IMR-90 (cell line): ENCODE data around the gene CRAMP1. TPM values are rescaled to one million over a fixed set of nuclear protein-coding genes. Genes with fewer than 3 reads are reported as not detected.
A peak's percentile ranks its signal among the peaks of the same experiment; 100 is the strongest.

Experiments
- ATAC-seq: fragments of 200-7000 bp; cut with Tn5 transposase; 2 replicates; pipeline ENCODE4 v1.9.1; 2020; ENCODE audit warnings: low read depth, mild to moderate bottlenecking, moderate library complexity
- BruUV-seq: library from RNA; stranded (reverse); fragments of 400-500 nt; replicated peaks from 2 replicates; lab custom pipeline; 2021; lab: Mats Ljungman, UMichigan
- CTCF ChIA-PET: fragments of 300-600 bp; formaldehyde crosslinking; extraction: SDS; loops from one replicate; lab custom pipeline; 2021; ENCODE audit warnings: antibody characterized with exemption; lab: Yijun Ruan, JAX
- POLR2A ChIA-PET: fragments of 300-600 bp; sonication (Branson Sonifier 250); formaldehyde crosslinking; loops from one replicate; lab custom pipeline; 2022; ENCODE audit warnings: antibody characterized with exemption; ENCODE audit not compliant: unreplicated experiment; lab: Charles Lee
- DNase-seq: peaks from one replicate; pipeline ENCODE4 v3.0.0; 2013
- H2AFZ ChIP-seq: replicated peaks from 2 replicates; pipeline ENCODE3; 2013; ENCODE audit warnings: low read length, mild to moderate bottlenecking; ENCODE audit not compliant: poor library complexity
- H2AK5ac ChIP-seq: 2 replicates; pipeline ENCODE4 v1.6.1; 2013; ENCODE audit warnings: low read depth, low read length, inconsistent platforms
- H2AK9ac ChIP-seq: replicated peaks from 2 replicates; pipeline ENCODE3; 2013; ENCODE audit warnings: mild to moderate bottlenecking, low read depth, low read length, moderate library complexity; ENCODE audit not compliant: poor library complexity
- H2BK120ac ChIP-seq: 2 replicates; pipeline ENCODE4 v1.6.1; 2013; ENCODE audit warnings: low read depth, low read length, inconsistent platforms
- H2BK15ac ChIP-seq: 3 replicates; pipeline ENCODE4 v1.6.1; 2013; ENCODE audit warnings: low read depth, low read length, inconsistent platforms
- H2BK20ac ChIP-seq: 2 replicates; pipeline ENCODE4 v1.6.1; 2013; ENCODE audit warnings: low read depth, mild to moderate bottlenecking, inconsistent platforms, low read length, moderate library complexity
- H2BK5ac ChIP-seq: 2 replicates; pipeline ENCODE4 v1.6.1; 2013; ENCODE audit warnings: mild to moderate bottlenecking, low read depth, low read length, inconsistent platforms; ENCODE audit not compliant: poor library complexity, severe bottlenecking
- H3K14ac ChIP-seq: replicated peaks from 2 replicates; pipeline ENCODE4 v1.6.1; 2013; ENCODE audit warnings: low read depth, low read length, inconsistent platforms
- H3K18ac ChIP-seq: 2 replicates; pipeline ENCODE4 v1.6.1; 2013; ENCODE audit warnings: low read depth, low read length, control low read depth
- H3K23ac ChIP-seq: 2 replicates; pipeline ENCODE4 v1.6.1; 2013; ENCODE audit warnings: low read depth, low read length, inconsistent platforms
- H3K27ac ChIP-seq: 2 replicates; pipeline ENCODE4 v1.5.1; 2013; ENCODE audit warnings: mild to moderate bottlenecking, control low read depth, low read length; ENCODE audit not compliant: insufficient read depth
- H3K27me3 ChIP-seq: 2 replicates; pipeline ENCODE4 v1.6.1; 2013; ENCODE audit warnings: low read length; ENCODE audit not compliant: control insufficient read depth, insufficient read depth
- H3K36me3 ChIP-seq: 2 replicates; pipeline ENCODE4 v1.6.1; 2013; ENCODE audit warnings: low read length, mixed read lengths; ENCODE audit not compliant: control insufficient read depth, insufficient read depth
- H3K4ac ChIP-seq: 2 replicates; pipeline ENCODE4 v1.6.1; 2013; ENCODE audit warnings: low read depth, low read length, inconsistent platforms
- H3K4me1 ChIP-seq: 2 replicates; pipeline ENCODE4 v1.6.1; 2013; ENCODE audit warnings: low read length, mixed read lengths; ENCODE audit not compliant: control insufficient read depth, insufficient read depth
- H3K4me2 ChIP-seq: 2 replicates; pipeline ENCODE4 v1.6.1; 2013; ENCODE audit warnings: low read depth, mild to moderate bottlenecking, control low read depth, low read length, moderate library complexity
- H3K4me3 ChIP-seq: 2 replicates; pipeline ENCODE4 v1.5.1; 2013; ENCODE audit warnings: low read depth, mild to moderate bottlenecking, control low read depth, low read length, moderate library complexity; ENCODE audit not compliant: insufficient read depth
- H3K56ac ChIP-seq: 2 replicates; pipeline ENCODE4 v1.6.1; 2013; ENCODE audit warnings: low read length, inconsistent platforms; ENCODE audit not compliant: insufficient read depth; ENCODE audit errors: extremely low read depth
- H3K79me1 ChIP-seq, 2 experiments: 2 replicates each; pipeline ENCODE4 v1.6.1; 2013; ENCODE audit warnings: low read length in 2 of 2, inconsistent platforms in 1 of 2, low read depth in 1 of 2
- H3K9ac ChIP-seq: 2 replicates; pipeline ENCODE4 v1.6.1; 2013; ENCODE audit warnings: low read depth, low read length, control low read depth
- H3K9me1 ChIP-seq: 2 replicates; pipeline ENCODE4 v1.6.1; 2013; ENCODE audit warnings: low read length, inconsistent platforms; ENCODE audit not compliant: insufficient read depth
- H3K9me3 ChIP-seq: 2 replicates; pipeline ENCODE4 v1.6.1; 2013; ENCODE audit warnings: low read length; ENCODE audit not compliant: control insufficient read depth, insufficient read depth
- H4K20me1 ChIP-seq: 2 replicates; pipeline ENCODE4 v1.6.1; 2013; ENCODE audit warnings: low read length, inconsistent platforms; ENCODE audit not compliant: insufficient read depth
- H4K5ac ChIP-seq: 2 replicates; pipeline ENCODE4 v1.6.1; 2013; ENCODE audit warnings: mild to moderate bottlenecking, low read depth, low read length, control low read depth
- H4K8ac ChIP-seq, 2 experiments: 2 replicates each; pipeline ENCODE4 v1.6.1; 2013; ENCODE audit warnings: low read depth in 2 of 2, low read length in 2 of 2, control low read depth in 1 of 2, inconsistent platforms in 1 of 2
- H4K91ac ChIP-seq: 2 replicates; pipeline ENCODE4 v1.6.1; 2013; ENCODE audit warnings: low read depth, low read length, inconsistent platforms; ENCODE audit not compliant: insufficient read depth
- BHLHE40 ChIP-seq: fragments of 150-350 bp; IDR thresholded peaks from 2 replicates; pipeline ENCODE4 v1.6.1; 2016; ENCODE audit warnings: mild to moderate bottlenecking, low read depth, low read length
- CEBPB ChIP-seq: IDR thresholded peaks from 2 replicates; pipeline ENCODE4 v1.6.1; 2012; ENCODE audit warnings: low read depth, low read length, improper control_type of control experiment
- CHD1 ChIP-seq: IDR thresholded peaks from 2 replicates; pipeline ENCODE4 v1.6.1; 2012; ENCODE audit warnings: low read depth, low read length, improper control_type of control experiment
- FOS ChIP-seq: fragments of 150-350 bp; IDR thresholded peaks from 2 replicates; pipeline ENCODE4 v1.6.1; 2016; ENCODE audit warnings: low read depth, low read length
- MAFK ChIP-seq: IDR thresholded peaks from 2 replicates; pipeline ENCODE4 v1.6.1; 2012; ENCODE audit warnings: low read depth, low read length, improper control_type of control experiment
- MAZ ChIP-seq: IDR thresholded peaks from 2 replicates; pipeline ENCODE4 v1.6.1; 2012; ENCODE audit warnings: low read depth, mild to moderate bottlenecking, low read length, improper control_type of control experiment, moderate library complexity, borderline replicate concordance
- MXI1 ChIP-seq: IDR thresholded peaks from 2 replicates; pipeline ENCODE4 v1.6.1; 2012; ENCODE audit warnings: low read depth, mild to moderate bottlenecking, low read length, moderate library complexity, borderline replicate concordance
- NFE2L2 ChIP-seq: fragments of 150-350 bp; IDR thresholded peaks from 2 replicates; pipeline ENCODE4 v1.6.1; 2016; ENCODE audit warnings: low read depth, mild to moderate bottlenecking, low read length
- POLR2A ChIP-seq: IDR thresholded peaks from 2 replicates; pipeline ENCODE4 v1.6.1; 2012; ENCODE audit warnings: mild to moderate bottlenecking, low read depth, low read length
- RAD21 ChIP-seq: IDR thresholded peaks from 2 replicates; pipeline ENCODE4 v1.6.1; 2012; ENCODE audit warnings: low read length, improper control_type of control experiment
- RCOR1 ChIP-seq: IDR thresholded peaks from 2 replicates; pipeline ENCODE4 v1.6.1; 2012; ENCODE audit warnings: mild to moderate bottlenecking, low read length, improper control_type of control experiment; ENCODE audit not compliant: insufficient replicate concordance
- RFX5 ChIP-seq: IDR thresholded peaks from 2 replicates; pipeline ENCODE4 v1.8.0; 2012; ENCODE audit warnings: low read depth, mild to moderate bottlenecking, low read length, moderate library complexity
- SMC3 ChIP-seq: fragments of 150-350 bp; IDR thresholded peaks from 2 replicates; pipeline ENCODE4 v1.6.1; 2016; ENCODE audit warnings: low read depth, mild to moderate bottlenecking, antibody characterized with exemption, low read length, moderate library complexity
- WGBS, 2 experiments: methylation state at CpG; one replicate each; pipeline versions ENCODE4 v1.1.5 to v1.1.7; 2013; ENCODE audit warnings: missing lambda C conversion rate in 2 of 2; ENCODE audit not compliant: insufficient read length in 1 of 2; ENCODE audit errors: extremely low coverage in 2 of 2; 5-methylcytosine and 5-hydroxymethylcytosine counted together
- dilution Hi-C: fragments of 300-500 bp; cut with HindIII; formaldehyde crosslinking; loops from one replicate; pipeline ENCODE4 v1.14.3; 2018; ENCODE audit warnings: low sequenced_read_pairs; ENCODE audit not compliant: unreplicated experiment
- in situ Hi-C: fragments of 300-500 bp; cut with MboI; formaldehyde crosslinking; loops from 3 replicates; pipeline ENCODE4 v1.14.3; 2019; ENCODE audit warnings: low sequenced_read_pairs, inconsistent platforms, mixed read lengths
- intact Hi-C: fragments of 100-400 bp; cut with micrococcal nuclease; formaldehyde crosslinking; loops from 2 replicates; pipeline ENCODE4 v1.10.0; 2022
- polyA plus RNA-seq, 3 experiments: library from polyadenylated mRNA; depleted of rRNA; stranded (reverse); fragments of >200 nt; gene quantifications; 2 replicates each; pipeline ENCODE4 v1.2.3, GENCODE V29; 2012; ENCODE audit warnings: low replicate concordance in 1 of 3
- total RNA-seq: library from RNA; depleted of rRNA; stranded (reverse); fragments of >200 nt; gene quantifications from 2 replicates; pipeline ENCODE4 v1.2.3, GENCODE V29; 2012
- TF ChIP-seq, protein P1 (sequence below): fragments of 150-350 bp; IDR thresholded peaks from 2 replicates; pipeline ENCODE4 v1.6.1; 2017; ENCODE audit warnings: mild to moderate bottlenecking, antibody characterized with exemption, low read length, low read depth
- TF ChIP-seq, protein P2 (sequence below): conservative IDR thresholded peaks from 2 replicates; pipeline ENCODE4 v1.5.1; 2012; ENCODE audit warnings: mild to moderate bottlenecking, low read depth, low read length, improper control_type of control experiment
- TF ChIP-seq, protein P3 (sequence below): fragments of 150-350 bp; IDR thresholded peaks from 2 replicates; pipeline ENCODE4 v1.6.1; 2016; ENCODE audit warnings: low read depth, mild to moderate bottlenecking, low read length, moderate library complexity, borderline replicate concordance

The CRAMP1 gene
- total and polyA plus RNA-seq, 2 of the 4 experiments (the other 2 are of a cell fraction): 3.2 to 12.0 TPM

DNA sequence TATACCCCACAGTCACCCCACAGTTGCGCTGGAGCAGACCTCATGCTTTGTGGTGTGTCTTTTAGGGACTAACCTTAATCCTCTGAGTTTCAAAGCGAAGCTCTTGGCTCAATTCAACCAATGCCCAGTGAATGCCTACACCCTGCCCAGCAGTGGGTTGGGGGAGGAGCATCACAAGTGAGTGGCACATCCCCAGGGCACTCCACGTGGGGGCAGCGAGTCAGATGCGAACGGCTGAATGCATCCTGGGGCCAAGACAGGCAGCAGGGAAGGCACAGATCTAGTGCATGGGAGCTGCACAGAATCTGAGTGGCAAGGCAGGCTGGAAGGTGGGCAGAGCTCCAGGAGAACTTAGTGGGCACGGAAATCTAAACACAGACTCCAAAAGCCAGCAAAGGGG lies 39.5 kb upstream of the CRAMP1 start:
- Histone ChIP-seq H3K36me3 (peaks cover 15% of the 10 kb centered on the region; the same call in 1 of the 2 replicates), H3K9ac (no peak overlapping the region), H3K9me3 (no peaks in the 10 kb centered on the region), H2BK15ac (no peak overlapping the region), H2BK120ac (no peak overlapping the region), H3K4me1 (no peaks in the 10 kb centered on the region), H2BK20ac (no peak overlapping the region), H3K4ac (no peak overlapping the region), H3K9me1 (peaks cover 3% of the 10 kb centered on the region; the same call in 1 of the 2 replicates), H2AK5ac (no peak overlapping the region), H2AFZ (no peak overlapping the region), H4K91ac (no peak overlapping the region), H2AK9ac (peak overlapping the region; percentile 28), H3K14ac (no peak overlapping the region), H3K27me3 (no peaks in the 10 kb centered on the region), H3K4me2 (no peak overlapping the region), H3K23ac (no peak overlapping the region), H3K18ac (no peak overlapping the region), H4K8ac (no peak overlapping the region), H2BK5ac (no peak overlapping the region), H3K56ac (no peak overlapping the region), H3K4me3 (no peak overlapping the region), H3K27ac (no peak overlapping the region), H3K79me1 (no peaks in the 10 kb centered on the region), H4K20me1 (no peaks in the 10 kb centered on the region), H4K5ac (no peak overlapping the region)
- dilution Hi-C loops: no loop called here
- no peak for DNase-seq
- no TSS peak for BruUV-seq
- no peak for TF ChIP-seq CHD1
- no peak for TF ChIP-seq RAD21
- TF ChIP-seq FOS: no peak
- TF ChIP-seq NFE2L2: no peak
- TF ChIP-seq POLR2A: no peak
- no peak for TF ChIP-seq MAZ
- TF ChIP-seq BHLHE40: no peak
- TF ChIP-seq MXI1: no peak
- TF ChIP-seq, protein P1, sequence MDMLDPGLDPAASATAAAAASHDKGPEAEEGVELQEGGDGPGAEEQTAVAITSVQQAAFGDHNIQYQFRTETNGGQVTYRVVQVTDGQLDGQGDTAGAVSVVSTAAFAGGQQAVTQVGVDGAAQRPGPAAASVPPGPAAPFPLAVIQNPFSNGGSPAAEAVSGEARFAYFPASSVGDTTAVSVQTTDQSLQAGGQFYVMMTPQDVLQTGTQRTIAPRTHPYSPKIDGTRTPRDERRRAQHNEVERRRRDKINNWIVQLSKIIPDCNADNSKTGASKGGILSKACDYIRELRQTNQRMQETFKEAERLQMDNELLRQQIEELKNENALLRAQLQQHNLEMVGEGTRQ: no peak
- TF ChIP-seq, protein P2, sequence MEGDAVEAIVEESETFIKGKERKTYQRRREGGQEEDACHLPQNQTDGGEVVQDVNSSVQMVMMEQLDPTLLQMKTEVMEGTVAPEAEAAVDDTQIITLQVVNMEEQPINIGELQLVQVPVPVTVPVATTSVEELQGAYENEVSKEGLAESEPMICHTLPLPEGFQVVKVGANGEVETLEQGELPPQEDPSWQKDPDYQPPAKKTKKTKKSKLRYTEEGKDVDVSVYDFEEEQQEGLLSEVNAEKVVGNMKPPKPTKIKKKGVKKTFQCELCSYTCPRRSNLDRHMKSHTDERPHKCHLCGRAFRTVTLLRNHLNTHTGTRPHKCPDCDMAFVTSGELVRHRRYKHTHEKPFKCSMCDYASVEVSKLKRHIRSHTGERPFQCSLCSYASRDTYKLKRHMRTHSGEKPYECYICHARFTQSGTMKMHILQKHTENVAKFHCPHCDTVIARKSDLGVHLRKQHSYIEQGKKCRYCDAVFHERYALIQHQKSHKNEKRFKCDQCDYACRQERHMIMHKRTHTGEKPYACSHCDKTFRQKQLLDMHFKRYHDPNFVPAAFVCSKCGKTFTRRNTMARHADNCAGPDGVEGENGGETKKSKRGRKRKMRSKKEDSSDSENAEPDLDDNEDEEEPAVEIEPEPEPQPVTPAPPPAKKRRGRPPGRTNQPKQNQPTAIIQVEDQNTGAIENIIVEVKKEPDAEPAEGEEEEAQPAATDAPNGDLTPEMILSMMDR: no peak
- no peak for TF ChIP-seq CEBPB
- TF ChIP-seq SMC3: no peak
- no peak for TF ChIP-seq RCOR1
- TF ChIP-seq, protein P3, sequence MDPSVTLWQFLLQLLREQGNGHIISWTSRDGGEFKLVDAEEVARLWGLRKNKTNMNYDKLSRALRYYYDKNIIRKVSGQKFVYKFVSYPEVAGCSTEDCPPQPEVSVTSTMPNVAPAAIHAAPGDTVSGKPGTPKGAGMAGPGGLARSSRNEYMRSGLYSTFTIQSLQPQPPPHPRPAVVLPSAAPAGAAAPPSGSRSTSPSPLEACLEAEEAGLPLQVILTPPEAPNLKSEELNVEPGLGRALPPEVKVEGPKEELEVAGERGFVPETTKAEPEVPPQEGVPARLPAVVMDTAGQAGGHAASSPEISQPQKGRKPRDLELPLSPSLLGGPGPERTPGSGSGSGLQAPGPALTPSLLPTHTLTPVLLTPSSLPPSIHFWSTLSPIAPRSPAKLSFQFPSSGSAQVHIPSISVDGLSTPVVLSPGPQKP: no peak
- TF ChIP-seq MAFK: no peak
- no peak for TF ChIP-seq RFX5
- ATAC-seq: no peak
- POLR2A ChIA-PET: no interaction called here
- CTCF ChIA-PET: interaction anchor here (0.6 kb wide), 1 partner anchor 29 kb away, joined by 3 read pairs; no protein-coding TSS in a partner anchor
- in situ Hi-C loops: no loop called here
- intact Hi-C loops: no loop called here
- WGBS, 2 experiments: no CpG with 5 or more reads among the region's 7 CpGs
